ENCODE results near the gene HPS4.

- TF ChIP-seq POLR2A (IDR thresholded peaks at IDR 0.05) (no peak), CTCF (IDR thresholded peaks at IDR 0.05) (no peak), EP300 (IDR thresholded peaks at IDR 0.05) (no peak)
Measured at GRCh38 chr22:26525946-26526564, 42.5 kb upstream of the HPS4 start.
